H1 (cell line): ENCODE data around the gene ZBTB8B. TPM values are rescaled to one million over a fixed set of nuclear protein-coding genes. Genes with fewer than 3 reads are reported as not detected.

Experiments
- RAD21 ChIP-seq, 2 experiments: IDR thresholded peaks in 1 of 2; conservative IDR thresholded peaks in 1 of 2; 2 replicates each; pipeline ENCODE4 v1.6.1; 2011; ENCODE audit warnings: low read depth in 2 of 2, low read length in 2 of 2, improper control_type of control experiment in 1 of 2, inconsistent platforms in 1 of 2, mild to moderate bottlenecking in 1 of 2, moderate library complexity in 1 of 2
- polyA plus RNA-seq, 7 experiments: library from polyadenylated mRNA; depleted of rRNA in 3 of 7; stranded (reverse) in 5 of 7; unstranded in 2 of 7; fragments of >200 nt in 5 of 7; fragments of 200-250 nt in 2 of 7; gene quantifications; 1 replicate in 5 of 7; 2 replicates in 1 of 7; 4 replicates in 1 of 7; pipeline versions ENCODE4 v1.2.1 to v1.2.3, GENCODE V29; 2011 to 2013; ENCODE audit warnings: missing spikeins in 2 of 7, mixed read lengths in 2 of 7
- total RNA-seq: library from RNA; stranded (reverse); fragmentation: NEBNext Ultra II Directional; extraction: Animal tissue kit (Norgen Biotek cat#: 25700); gene quantifications from 2 replicates; pipeline ENCODE4 v1.2.1, GENCODE V29; 2021

The ZBTB8B gene
- total and polyA plus RNA-seq, 2 of the 8 experiments (the other 6 are each of a cell fraction or from before 2014, with no cell fraction given), result 1.3 to 3.7 TPM

DNA sequence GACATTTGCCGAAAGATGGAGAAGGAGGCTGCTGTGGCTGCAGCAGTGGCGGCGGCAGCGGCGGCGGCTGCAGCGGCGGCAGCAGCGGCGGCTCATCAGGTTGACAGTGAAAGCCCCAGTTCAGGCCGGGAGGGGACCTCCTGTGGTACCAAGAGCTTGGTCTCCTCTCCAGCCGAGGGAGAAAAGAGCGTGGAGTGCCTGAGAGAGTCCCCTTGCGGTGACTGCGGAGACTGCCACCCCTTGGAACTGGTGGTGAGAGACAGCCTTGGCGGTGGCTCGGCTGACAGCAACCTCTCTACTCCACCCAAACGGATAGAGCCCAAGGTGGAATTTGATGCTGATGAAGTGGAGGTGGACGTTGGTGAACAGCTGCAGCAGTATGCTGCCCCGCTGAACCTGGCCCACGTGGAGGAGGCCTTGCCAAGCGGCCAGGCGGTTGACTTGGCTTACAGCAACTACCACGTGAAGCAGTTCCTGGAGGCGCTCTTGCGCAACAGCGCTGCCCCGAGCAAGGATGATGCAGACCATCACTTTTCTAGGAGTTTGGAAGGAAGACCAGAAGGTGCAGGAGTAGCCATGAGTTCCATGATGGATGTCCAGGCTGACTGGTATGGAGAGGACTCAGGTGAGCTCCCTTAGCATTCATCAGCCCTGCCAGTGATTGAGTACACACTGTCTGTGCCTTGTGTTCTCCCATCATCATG, 6.3 kb downstream of the ZBTB8B start (continued):
- peak in 1 of 2 experiments; percentile 48; a peak in 2 of 4 replicates for TF ChIP-seq RAD21 (IDR thresholded peaks at IDR 0.05 in 1 of 2, conservative IDR thresholded peaks at IDR 0.05 in 1 of 2; ENCODE audit: low read depth in 2 of 2, low read length in 2 of 2)
